Measurements from ENCODE around the gene EIF2A.
"Not testable (repeated sequence)": the region's sequence is repeated elsewhere in the genome, so short reads cannot be mapped to it uniquely, and the experiment has no call there.

The EIF2A gene

GRCh38 chr3:150603153-150603979 is 56.8 kb downstream of the EIF2A start, which contains the start of gene SELENOT:
Gene SELENOT, plus strand, starts transcription at chr3:150603321. Its CDS starts 42 bp downstream, at chr3:150603363.
- peak; percentile 97 for DNase-seq

GRCh38 chr3:150603980-150604319 is 57.4 kb downstream of the EIF2A start:
- peak; percentile 39 for DNase-seq

GRCh38 chr3:150605998-150606641 is 59.5 kb downstream of the EIF2A start:
- no peak for DNase-seq

GRCh38 chr3:150607267-150608065 is 60.9 kb downstream of the EIF2A start:
- DNase-seq, result no peak

- no peak for DNase-seq
These were observed 63.4 kb downstream of the EIF2A start for GRCh38 chr3:150609988-150610387.

- peak; percentile 13 for DNase-seq
These were observed 64.2 kb downstream of the EIF2A start for GRCh38 chr3:150610785-150611184.

- no peak for DNase-seq
These were observed 65.1 kb downstream of the EIF2A start for GRCh38 chr3:150611666-150612065.

GRCh38 chr3:150612494-150612893 is 65.9 kb downstream of the EIF2A start:
- DNase-seq, result no peak

- DNase-seq, result no peak
These were observed 66.4 kb downstream of the EIF2A start for GRCh38 chr3:150613034-150613433.

- no peak for DNase-seq
These were observed 67.3 kb downstream of the EIF2A start for GRCh38 chr3:150613709-150614480.

- DNase-seq, result no peak
These were observed 73.6 kb downstream of the EIF2A start for GRCh38 chr3:150620002-150620689.

GRCh38 chr3:150622955-150623354 is 76.4 kb downstream of the EIF2A start:
- DNase-seq, result not testable (repeated sequence)

GRCh38 chr3:150623945-150624344 is 77.4 kb downstream of the EIF2A start:
- DNase-seq, result no peak

GRCh38 chr3:150626148-150626930 is 79.8 kb downstream of the EIF2A start:
- DNase-seq, result no peak

- no peak for DNase-seq
These were observed 81.0 kb downstream of the EIF2A start for GRCh38 chr3:150627557-150627956.

- DNase-seq, result no peak
These were observed 85.1 kb downstream of the EIF2A start for GRCh38 chr3:150631515-150632221.

- no peak for DNase-seq
These were observed 88.5 kb downstream of the EIF2A start for GRCh38 chr3:150635076-150635475.

GRCh38 chr3:150635526-150635925 is 88.9 kb downstream of the EIF2A start:
- DNase-seq, result no peak

Measured in COR-L47 (cell line).